Epithelial cell of esophagus (primary cell): ENCODE data around the gene CDKAL1.

Experiments used
- DNase-seq: peaks from one replicate; pipeline ENCODE4 v3.0.0; 2010; ENCODE audit warnings: low read depth
- H3K4me3 ChIP-seq: 2 replicates; pipeline ENCODE4 v1.5.1; 2011; ENCODE audit warnings: mild to moderate bottlenecking, low read length, control low read depth
- TF ChIP-seq, protein P1 (sequence below): IDR thresholded peaks from 2 replicates; pipeline ENCODE4 v1.5.1; 2011; ENCODE audit warnings: low read depth, mild to moderate bottlenecking, low read length, control low read depth, inconsistent platforms; ENCODE audit not compliant: insufficient read depth; ENCODE audit errors: missing control alignments

The CDKAL1 gene

DNA sequence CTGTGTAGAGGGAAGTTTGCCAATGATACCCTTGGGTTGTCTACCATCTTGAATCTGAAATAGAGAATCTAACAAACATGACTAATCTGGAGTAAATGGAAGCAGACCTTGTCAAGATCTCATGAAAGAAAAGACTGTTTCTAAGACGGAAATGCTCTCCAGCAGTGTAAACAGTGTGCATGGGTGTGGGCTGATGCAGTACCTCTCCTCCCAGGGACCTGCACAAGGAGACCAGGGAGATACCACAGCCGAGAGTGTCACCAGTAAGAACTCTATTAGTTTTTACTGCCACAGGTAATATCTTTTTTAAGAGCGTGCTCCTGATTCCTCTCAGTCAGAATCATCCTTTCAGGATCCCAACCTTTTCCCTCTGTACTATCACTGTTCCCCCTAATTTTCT, 546.0 kb downstream of the CDKAL1 start:
- no peak for DNase-seq
- TF ChIP-seq, protein P1, sequence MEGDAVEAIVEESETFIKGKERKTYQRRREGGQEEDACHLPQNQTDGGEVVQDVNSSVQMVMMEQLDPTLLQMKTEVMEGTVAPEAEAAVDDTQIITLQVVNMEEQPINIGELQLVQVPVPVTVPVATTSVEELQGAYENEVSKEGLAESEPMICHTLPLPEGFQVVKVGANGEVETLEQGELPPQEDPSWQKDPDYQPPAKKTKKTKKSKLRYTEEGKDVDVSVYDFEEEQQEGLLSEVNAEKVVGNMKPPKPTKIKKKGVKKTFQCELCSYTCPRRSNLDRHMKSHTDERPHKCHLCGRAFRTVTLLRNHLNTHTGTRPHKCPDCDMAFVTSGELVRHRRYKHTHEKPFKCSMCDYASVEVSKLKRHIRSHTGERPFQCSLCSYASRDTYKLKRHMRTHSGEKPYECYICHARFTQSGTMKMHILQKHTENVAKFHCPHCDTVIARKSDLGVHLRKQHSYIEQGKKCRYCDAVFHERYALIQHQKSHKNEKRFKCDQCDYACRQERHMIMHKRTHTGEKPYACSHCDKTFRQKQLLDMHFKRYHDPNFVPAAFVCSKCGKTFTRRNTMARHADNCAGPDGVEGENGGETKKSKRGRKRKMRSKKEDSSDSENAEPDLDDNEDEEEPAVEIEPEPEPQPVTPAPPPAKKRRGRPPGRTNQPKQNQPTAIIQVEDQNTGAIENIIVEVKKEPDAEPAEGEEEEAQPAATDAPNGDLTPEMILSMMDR: no peak
- H3K4me3 ChIP-seq: no peak overlapping the region

DNA sequence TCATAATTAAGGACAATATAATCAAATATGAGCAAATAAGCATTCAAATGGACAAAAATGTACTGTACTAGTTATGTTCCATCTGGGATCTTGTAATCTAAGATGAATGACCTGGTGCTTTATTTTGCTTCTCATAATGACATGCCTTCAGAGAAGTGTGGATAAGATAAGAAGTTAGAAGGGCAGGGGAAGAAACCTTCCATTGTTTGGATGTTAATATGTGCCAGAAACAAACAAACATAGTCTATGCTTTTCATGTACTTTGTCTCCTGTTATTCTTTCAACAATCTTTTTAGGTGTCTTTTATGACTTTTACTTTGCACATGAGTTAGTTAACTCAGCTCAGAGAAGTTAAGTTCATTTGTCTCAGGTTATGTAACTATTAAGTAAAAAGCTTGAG, 547.8 kb downstream of the CDKAL1 start:
- TF ChIP-seq, protein P1: no peak
- DNase-seq: no peak
- H3K4me3 ChIP-seq: no peak overlapping the region

DNA sequence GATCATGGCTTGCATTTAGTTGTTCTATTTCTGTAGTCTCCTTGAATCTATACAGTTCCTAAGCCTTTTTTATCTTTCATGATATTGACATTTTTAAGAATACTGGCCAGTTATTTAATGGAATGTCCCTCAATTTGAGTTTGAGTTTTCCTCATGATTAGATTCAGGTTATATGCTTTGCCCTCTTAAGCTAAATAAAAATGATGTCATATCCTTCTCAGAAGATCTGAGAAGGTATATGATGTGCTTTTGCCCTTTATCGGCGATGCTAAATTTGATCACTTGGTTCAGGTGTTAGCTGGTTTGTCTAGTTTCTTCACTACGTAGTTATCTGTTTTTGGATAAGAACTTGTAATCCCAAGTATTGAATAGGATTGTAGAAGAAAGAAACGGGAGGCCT, 549.5 kb downstream of the CDKAL1 start:
- no peak overlapping the region for H3K4me3 ChIP-seq
- no peak for DNase-seq
- TF ChIP-seq, protein P1: no peak

DNA sequence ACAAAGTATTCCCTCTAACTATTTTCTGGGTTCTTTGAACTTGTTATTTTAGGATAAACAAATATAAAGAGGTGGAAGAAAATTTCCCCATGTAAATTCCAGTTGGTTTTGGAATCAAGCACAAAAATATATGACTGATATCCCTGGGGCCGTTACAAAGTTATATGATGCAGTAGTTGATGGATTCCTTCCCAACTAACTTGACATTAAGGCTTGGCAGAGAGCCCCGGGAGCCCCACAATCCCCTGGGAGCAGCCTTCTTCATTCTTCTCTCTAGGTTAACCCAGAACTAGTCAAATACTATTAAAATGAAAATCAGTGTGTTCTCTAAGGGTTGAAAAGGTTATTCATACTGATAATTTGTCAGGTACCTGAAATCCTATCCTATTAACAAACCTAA, 550.4 kb downstream of the CDKAL1 start:
- no peak for DNase-seq
- no peak overlapping the region for H3K4me3 ChIP-seq
- TF ChIP-seq, protein P1: no peak

DNA sequence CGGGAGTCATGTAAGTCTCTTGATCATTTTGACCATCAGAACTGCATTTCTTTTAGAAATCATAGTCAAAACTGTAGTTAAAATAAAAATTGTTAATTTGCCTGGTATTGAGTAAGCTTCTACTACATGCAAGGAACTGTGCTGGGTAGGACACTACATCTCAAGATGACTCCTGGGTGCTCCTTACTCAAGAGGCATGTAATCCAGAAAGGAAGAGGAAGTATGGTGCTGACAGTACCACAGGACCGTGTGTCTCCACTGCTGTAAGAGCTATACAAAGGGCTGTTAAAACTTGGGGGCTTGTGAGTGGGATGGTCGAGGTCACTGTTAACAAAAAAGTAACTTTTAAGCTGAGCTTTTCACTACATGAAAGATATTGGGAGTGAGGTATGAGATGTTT, 551.0 kb downstream of the CDKAL1 start:
- TF ChIP-seq, protein P1: no peak
- no peak overlapping the region for H3K4me3 ChIP-seq
- DNase-seq: no peak

DNA sequence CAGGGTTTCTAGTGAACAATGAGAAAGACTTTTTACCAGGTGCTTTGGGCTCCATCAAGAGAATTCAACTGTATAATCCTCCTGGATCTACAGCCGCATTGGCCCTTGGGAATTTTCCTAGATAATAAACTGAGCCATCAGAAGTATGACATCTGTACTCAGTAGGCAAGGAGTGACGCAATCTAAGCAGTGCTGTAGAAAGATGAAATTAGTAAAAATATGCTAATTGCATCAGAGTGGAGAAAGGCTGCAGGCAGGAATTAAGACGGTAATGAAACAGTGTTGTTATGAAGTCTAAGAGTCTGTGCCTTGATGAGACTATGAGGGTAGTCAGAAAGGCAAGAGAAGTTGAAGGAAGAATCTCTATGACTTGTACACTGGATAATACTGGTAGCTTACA, 551.4 kb downstream of the CDKAL1 start:
- TF ChIP-seq, protein P1: no peak

DNA sequence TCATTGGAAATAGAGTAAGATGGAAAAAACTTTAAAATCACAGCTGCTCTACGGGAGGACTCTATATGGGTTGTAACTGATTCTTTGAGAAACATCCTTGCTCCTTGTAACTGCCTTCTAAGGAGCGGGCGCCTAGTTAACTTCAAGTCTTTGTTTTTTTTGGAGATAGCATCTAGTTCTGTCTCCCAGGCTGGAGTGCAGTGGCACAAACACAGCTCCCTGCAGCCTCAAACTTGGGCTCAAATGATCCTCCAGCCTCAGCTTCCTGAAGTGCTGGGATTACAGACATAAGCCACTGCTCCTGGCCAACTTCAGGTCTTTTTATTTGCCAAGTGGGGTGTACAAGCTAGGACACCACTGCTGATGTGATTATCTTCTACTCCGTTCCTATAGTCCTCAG, 552.9 kb downstream of the CDKAL1 start:
- TF ChIP-seq, protein P1: no peak
- no peak overlapping the region for H3K4me3 ChIP-seq
- DNase-seq: no peak

More for the DNA sequence above, 551.4 kb downstream of the CDKAL1 start:
- DNase-seq: no peak
- no peak overlapping the region for H3K4me3 ChIP-seq
